ENCODE measurements around the gene HIC1. TPM values are rescaled to one million over a fixed set of nuclear protein-coding genes. Genes with fewer than 3 reads are reported as not detected.

HIC1 gene
- polyA plus RNA-seq, 3 donors = 0.13 to 14.2 (median 0.30) TPM

GRCh38 chr17:2029911-2030778 is 24.8 kb upstream of the HIC1 start, which contains the start of gene DPH1:
TSS of gene DPH1 (plus strand) at chr17:2030153. CDS start at chr17:2030170, 17 bp downstream.
- Histone ChIP-seq H3K79me2 (ENCODE audit: insufficient read depth, low read length) (no peaks in the 10 kb centered on the region), H3K4me2 (replicated peaks; ENCODE audit: extremely low read depth, low read length, poor library complexity, severe bottlenecking) (peak within 1 kb of the TSS; percentile 98)

More at GRCh38 chr17:2029911-2030778, 24.8 kb upstream of the HIC1 start, which contains the start of gene DPH1:
- no peak for TF ChIP-seq CTCF (IDR thresholded peaks at IDR 0.05)
- Histone ChIP-seq H3K4me3 (replicated peaks in 1 of 3; ENCODE audit: low read depth in 2 of 3, low read length in 3 of 3) (peak within 1 kb of the TSS; percentile 66 to 99 (median 91)), H2AFZ (ENCODE audit: insufficient read depth, low read depth, low read length, poor library complexity, severe bottlenecking) (peak within 1 kb of the TSS; percentile 96), H3K27ac (ENCODE audit: low read depth in 1 of 2, low read length in 2 of 2) (peak within 1 kb of the TSS in 1 of 2 donors; percentile 36), H3K27me3 (ENCODE audit: control insufficient read depth in 2 of 2, insufficient read depth in 2 of 2, low read length in 2 of 2) (peaks cover 22 to 46% of the 10 kb centered on the region in 2 donors), H3K4me1 (ENCODE audit: control insufficient read depth in 1 of 2, insufficient read depth in 2 of 2, low read length in 2 of 2) (peaks cover 26 to 33% of the 10 kb centered on the region in 2 donors), H3K36me3 (replicated peaks in 1 of 2; ENCODE audit: control insufficient read depth in 1 of 2, insufficient read depth in 2 of 2, low read length in 2 of 2) (peaks cover 3 to 5% of the 10 kb centered on the region in 2 donors), H3K9me3 (replicated peaks in 1 of 2; ENCODE audit: control insufficient read depth in 1 of 2, insufficient read depth in 1 of 2, low read length in 2 of 2) (peaks cover 8 to 9% of the 10 kb centered on the region in 2 donors), H3K9ac (ENCODE audit: insufficient read depth, low read length, poor library complexity, severe bottlenecking) (peak within 1 kb of the TSS; percentile 79), H4K20me1 (ENCODE audit: insufficient read depth, low read length) (no peaks in the 10 kb centered on the region)
- 2% methylated on average over 56 of the region's 59 CpGs for WGBS (ENCODE audit: insufficient coverage)
- Mint-ChIP-seq H3K27me3 (ENCODE audit: low read depth in 3 of 3) (peaks cover 46 to 49% (median 47%) of the 10 kb centered on the region in 3 donors), H3K27ac (peak within 1 kb of the TSS; percentile 54 to 87 (median 80)), H3K9me3 (peaks cover 0 to 20% (median 14%) of the 10 kb centered on the region in 7 donors), H3K36me3 (peaks cover 7% of the 10 kb centered on the region in 2 donors), H3K4me3 (peak within 1 kb of the TSS; percentile 95 to 97), H3K4me1 (peaks cover 27% of the 10 kb centered on the region)
- intact Hi-C loops (cut with micrococcal nuclease) = loop anchor here (10.0 kb wide), 2 partner anchors 145 to 315 kb away; partner anchors contain the start of gene TLCD2 (in 1 of the 2)
- DNase-seq = peak; percentile 73 to 77 (median 77)
